Measurements from ENCODE around the gene CDK14.

DNA sequence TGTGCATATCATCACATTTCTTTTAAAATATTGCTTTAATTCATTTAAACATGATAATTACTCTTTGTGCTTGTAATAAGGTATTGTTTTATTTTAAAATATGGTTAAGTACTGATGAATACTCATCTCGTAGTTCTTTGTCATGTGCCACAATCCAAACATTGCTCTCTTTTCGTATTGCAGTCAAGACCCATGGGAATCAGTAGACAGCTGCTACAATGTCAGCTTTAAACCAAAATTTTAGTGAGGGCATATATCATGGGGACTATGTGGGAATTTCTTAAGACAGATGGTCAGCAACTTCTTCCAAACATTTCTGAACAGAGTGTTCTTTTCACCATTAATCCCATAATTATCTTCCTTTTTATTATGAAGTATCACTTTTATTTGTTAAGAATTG, 590.9 kb downstream of the CDK14 start:
- TF ChIP-seq, protein P1, sequence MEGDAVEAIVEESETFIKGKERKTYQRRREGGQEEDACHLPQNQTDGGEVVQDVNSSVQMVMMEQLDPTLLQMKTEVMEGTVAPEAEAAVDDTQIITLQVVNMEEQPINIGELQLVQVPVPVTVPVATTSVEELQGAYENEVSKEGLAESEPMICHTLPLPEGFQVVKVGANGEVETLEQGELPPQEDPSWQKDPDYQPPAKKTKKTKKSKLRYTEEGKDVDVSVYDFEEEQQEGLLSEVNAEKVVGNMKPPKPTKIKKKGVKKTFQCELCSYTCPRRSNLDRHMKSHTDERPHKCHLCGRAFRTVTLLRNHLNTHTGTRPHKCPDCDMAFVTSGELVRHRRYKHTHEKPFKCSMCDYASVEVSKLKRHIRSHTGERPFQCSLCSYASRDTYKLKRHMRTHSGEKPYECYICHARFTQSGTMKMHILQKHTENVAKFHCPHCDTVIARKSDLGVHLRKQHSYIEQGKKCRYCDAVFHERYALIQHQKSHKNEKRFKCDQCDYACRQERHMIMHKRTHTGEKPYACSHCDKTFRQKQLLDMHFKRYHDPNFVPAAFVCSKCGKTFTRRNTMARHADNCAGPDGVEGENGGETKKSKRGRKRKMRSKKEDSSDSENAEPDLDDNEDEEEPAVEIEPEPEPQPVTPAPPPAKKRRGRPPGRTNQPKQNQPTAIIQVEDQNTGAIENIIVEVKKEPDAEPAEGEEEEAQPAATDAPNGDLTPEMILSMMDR (IDR thresholded peaks at IDR 0.05; ENCODE audit: borderline replicate concordance, extremely low read depth, low read length, poor library complexity, severe bottlenecking) = no peak
- TF ChIP-seq EZH2 (IDR thresholded peaks at IDR 0.05; ENCODE audit: borderline replicate concordance, low read depth, low read length, severe bottlenecking) = no peak

Data from DND-41 (cell line).